ENCODE measurements around the gene GPBAR1.

GRCh38 chr2:218285604-218286003, 24.8 kb downstream of the GPBAR1 start:
- TF ChIP-seq MAZ (CRISPR knock-in tag; conservative IDR thresholded peaks at IDR 0.05 in 1 of 2, IDR thresholded peaks at IDR 0.05 in 1 of 2) (no peak), SRF (CRISPR knock-in tag; IDR thresholded peaks at IDR 0.05) (no peak), E2F3 (CRISPR knock-in tag; IDR thresholded peaks at IDR 0.05) (no peak)

Data from K562 (cell line).